Muscle layer of duodenum (tissue), 2 donors: ENCODE measurements around the gene SUN1.

Experiments used
- H3K27ac ChIP-seq: one replicate; pipeline ENCODE4 v1.7.0; 2013; ENCODE audit warnings: mild to moderate bottlenecking, low read length
- H3K27me3 ChIP-seq: one replicate; pipeline ENCODE4 v1.7.0; 2013; ENCODE audit warnings: low read depth, mild to moderate bottlenecking, control low read depth, low read length
- H3K36me3 ChIP-seq, 2 donors: one replicate each; pipeline ENCODE4 v1.7.0; 2013; ENCODE audit warnings: low read length in 2 of 2, control low read depth in 1 of 2, mild to moderate bottlenecking in 1 of 2; ENCODE audit not compliant: insufficient read depth in 2 of 2, control insufficient read depth in 1 of 2
- H3K4me1 ChIP-seq, 2 donors: one replicate each; pipeline ENCODE4 v1.7.0; 2013; ENCODE audit warnings: low read length in 2 of 2, mild to moderate bottlenecking in 2 of 2, control low read depth in 1 of 2, moderate library complexity in 1 of 2; ENCODE audit not compliant: insufficient read depth in 2 of 2, control insufficient read depth in 1 of 2
- H3K4me3 ChIP-seq, 2 donors: one replicate each; pipeline ENCODE4 v1.7.0; 2013; ENCODE audit warnings: low read length in 2 of 2, low read depth in 1 of 2, mild to moderate bottlenecking in 1 of 2
- H3K9me3 ChIP-seq, 2 donors: one replicate each; pipeline ENCODE4 v1.7.0; 2013; ENCODE audit warnings: low read length in 2 of 2, control low read depth in 1 of 2, mild to moderate bottlenecking in 1 of 2; ENCODE audit not compliant: control insufficient read depth in 1 of 2
- donor health status: healthy.

Gene SUN1

DNA sequence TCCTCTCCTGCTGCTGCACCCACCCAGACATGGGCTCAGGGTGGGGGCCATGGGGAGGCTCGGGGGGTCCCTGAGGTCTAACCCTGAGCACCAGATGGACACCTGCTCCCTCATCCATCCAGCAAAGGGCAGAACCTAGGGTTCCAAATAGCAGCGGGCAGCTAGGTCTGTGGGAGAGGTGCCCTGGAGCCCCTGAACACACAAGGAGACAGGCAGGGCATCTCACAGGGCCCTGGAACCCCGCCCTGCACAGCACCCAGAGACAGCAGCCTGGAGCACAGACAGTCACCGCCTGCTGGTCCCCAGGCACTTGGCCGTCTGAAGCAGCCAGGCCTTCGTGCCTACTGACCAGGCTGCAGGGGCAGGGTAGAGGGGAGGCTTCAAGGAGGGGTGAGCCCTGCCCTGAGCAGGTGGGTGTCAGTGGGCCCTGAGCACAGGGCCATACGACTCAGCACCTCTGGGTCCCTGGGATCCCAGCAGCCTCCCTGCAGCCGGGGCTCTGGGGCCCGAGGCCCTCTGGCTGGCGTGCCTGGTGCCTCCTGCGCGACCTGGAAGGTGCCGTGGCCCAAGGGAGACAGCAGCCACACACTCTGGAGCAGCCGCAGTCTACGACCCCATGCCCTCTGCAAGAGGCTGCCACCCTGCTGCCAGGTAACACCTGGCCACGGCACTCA, 82.4 kb downstream of the SUN1 start:
- H3K9me3 ChIP-seq: no peaks in the 10 kb centered on the region
- no peaks in the 10 kb centered on the region for H3K27me3 ChIP-seq
- H3K27ac ChIP-seq: no peak overlapping the region
- peaks cover 0 to 15% of the 10 kb centered on the region in 2 donors for H3K4me1 ChIP-seq
- H3K4me3 ChIP-seq: no peak overlapping the region
- H3K36me3 ChIP-seq: peaks cover 0 to 5% of the 10 kb centered on the region in 2 donors

DNA sequence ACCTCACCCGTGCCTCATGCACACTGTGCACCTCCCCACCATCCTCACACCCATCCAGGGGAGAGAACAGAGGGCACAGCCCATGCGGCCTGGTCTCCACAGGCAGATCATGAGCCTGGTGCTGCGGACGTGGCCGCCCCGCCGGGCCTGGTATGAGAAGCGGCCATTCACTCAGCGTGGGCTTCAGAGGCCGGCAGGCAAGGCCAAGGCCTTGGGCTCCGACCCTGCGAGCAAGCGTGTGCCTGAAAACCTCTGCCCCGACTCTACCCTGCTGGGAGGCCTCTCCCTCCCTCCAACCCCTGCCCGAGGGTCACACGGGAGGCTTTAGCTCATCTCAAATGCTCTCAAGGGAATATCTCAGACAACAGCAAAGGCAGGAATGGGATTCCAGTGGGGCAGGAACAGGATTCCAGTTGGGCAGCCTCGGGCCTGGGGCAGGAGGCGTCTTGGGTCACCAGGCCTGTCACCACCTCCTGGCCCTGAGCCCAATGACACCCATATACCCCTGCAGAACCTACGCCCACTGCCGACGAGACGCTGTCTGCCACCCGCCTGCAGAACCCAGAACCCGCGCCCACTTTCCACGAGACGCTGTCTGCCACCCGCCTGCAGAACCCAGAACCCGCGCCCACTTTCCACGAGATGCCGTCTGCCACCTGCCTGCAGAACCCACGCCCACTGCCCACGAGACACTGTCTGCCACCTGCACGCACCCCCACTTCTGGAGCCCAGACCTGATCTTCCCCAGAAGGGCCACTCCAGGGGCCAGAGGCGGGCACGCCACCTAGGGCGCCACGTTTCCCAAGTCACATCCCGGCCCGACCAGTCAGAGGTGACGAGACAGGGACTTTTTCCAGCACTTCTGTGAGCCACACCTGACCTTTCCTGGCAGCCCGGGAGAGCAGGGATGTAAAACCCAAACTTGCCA, 83.3 kb downstream of the SUN1 start:
- Histone ChIP-seq H3K9me3 (no peaks in the 10 kb centered on the region), H3K4me1 (peaks cover 0 to 8% of the 10 kb centered on the region in 2 donors), H3K4me3 (no peak overlapping the region), H3K36me3 (peaks cover 0 to 5% of the 10 kb centered on the region in 2 donors), H3K27ac (no peak overlapping the region), H3K27me3 (no peaks in the 10 kb centered on the region)

DNA sequence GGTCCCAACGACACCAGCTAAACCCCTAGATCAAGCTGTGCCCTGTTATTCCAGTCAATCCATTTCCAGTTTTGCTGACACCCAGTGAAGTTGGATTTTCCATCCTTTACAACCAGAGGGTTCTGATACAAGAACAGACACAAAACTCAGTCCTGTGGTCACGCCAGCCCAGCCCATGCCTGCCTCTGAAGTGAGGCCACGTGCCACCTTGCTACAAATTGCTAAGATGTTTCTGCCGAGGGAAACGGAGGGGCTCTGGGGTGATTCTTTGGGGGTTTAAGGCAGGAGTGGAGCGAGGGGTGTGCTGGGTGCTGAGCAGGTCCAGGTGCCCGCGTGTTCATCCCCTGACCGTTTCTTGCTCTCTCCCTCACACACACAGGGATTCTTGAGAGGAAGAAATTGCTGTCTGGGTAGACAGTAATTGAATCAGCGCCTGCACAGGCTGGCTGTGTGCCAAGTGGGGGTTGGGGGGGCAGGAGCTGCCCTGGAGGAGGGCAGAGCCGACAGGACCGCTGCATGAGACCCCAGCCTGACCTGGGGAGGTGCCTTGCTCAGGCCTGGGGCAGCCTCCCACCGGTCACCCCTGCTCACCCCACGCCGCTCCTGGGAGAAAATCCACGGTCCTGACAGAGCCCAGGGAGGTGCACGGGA, 84.1 kb downstream of the SUN1 start:
- Histone ChIP-seq H3K4me1 (peaks cover 0 to 8% of the 10 kb centered on the region in 2 donors), H3K9me3 (no peaks in the 10 kb centered on the region), H3K27me3 (no peaks in the 10 kb centered on the region), H3K4me3 (no peak overlapping the region), H3K27ac (no peak overlapping the region), H3K36me3 (peaks cover 0 to 5% of the 10 kb centered on the region in 2 donors)

- Histone ChIP-seq H3K4me3 (no peak overlapping the region), H3K27ac (no peak overlapping the region), H3K4me1 (peaks cover 0 to 14% of the 10 kb centered on the region in 2 donors)
Observed at GRCh38 chr7:917255-918117, 85.2 kb downstream of the SUN1 start.

DNA sequence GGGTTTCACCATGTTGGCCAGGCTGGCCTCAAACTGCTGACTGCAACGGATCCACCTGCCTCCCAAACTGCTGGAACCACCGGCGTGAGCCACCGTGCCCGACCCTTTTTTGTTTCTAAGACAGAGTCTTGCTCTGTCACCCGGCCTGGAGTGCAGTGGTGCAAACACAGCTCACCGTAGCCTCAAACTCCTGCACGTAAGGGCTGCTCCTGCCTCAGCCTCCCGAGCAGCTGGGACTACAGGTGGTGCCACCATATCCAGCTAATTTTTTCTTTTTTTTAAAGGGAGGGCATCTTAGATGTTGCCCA, 85.8 kb downstream of the SUN1 start:
- no peaks in the 10 kb centered on the region for H3K27me3 ChIP-seq
- no peaks in the 10 kb centered on the region for H3K9me3 ChIP-seq
- H3K4me3 ChIP-seq: no peak overlapping the region
- H3K27ac ChIP-seq: no peak overlapping the region
- peaks cover 0 to 5% of the 10 kb centered on the region in 2 donors for H3K36me3 ChIP-seq
- H3K4me1 ChIP-seq: peaks cover 0 to 14% of the 10 kb centered on the region in 2 donors

More at GRCh38 chr7:917255-918117, 85.2 kb downstream of the SUN1 start:
- H3K9me3 ChIP-seq: no peaks in the 10 kb centered on the region
- H3K36me3 ChIP-seq: peaks cover 0 to 5% of the 10 kb centered on the region in 2 donors
- no peaks in the 10 kb centered on the region for H3K27me3 ChIP-seq

GRCh38 chr7:918441-919113, 86.3 kb downstream of the SUN1 start:
- Histone ChIP-seq H3K4me3 (no peak overlapping the region), H3K4me1 (peaks cover 0 to 17% of the 10 kb centered on the region in 2 donors), H3K27me3 (no peaks in the 10 kb centered on the region), H3K36me3 (peaks cover 0 to 5% of the 10 kb centered on the region in 2 donors), H3K27ac (no peak overlapping the region), H3K9me3 (no peaks in the 10 kb centered on the region)

DNA sequence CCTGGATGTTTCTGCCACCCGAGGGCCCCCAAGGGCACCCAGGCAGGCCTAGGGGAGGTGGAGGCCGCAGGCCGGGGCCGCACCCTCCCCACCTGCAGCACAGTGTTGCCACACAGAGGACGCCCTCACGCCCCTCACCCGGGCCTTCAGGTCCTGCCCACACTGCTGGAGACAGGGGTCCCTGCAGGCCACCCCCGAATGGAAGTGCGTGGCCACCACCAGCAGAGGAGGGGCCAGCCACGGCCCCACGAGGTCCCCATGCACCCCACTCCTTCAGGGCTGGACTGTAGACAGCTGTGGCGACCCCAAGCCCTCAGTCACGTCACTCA, 86.8 kb downstream of the SUN1 start:
- peaks cover 0 to 5% of the 10 kb centered on the region in 2 donors for H3K36me3 ChIP-seq
- H3K4me1 ChIP-seq: peaks cover 0 to 22% of the 10 kb centered on the region in 2 donors
- no peak overlapping the region for H3K27ac ChIP-seq
- no peaks in the 10 kb centered on the region for H3K27me3 ChIP-seq
- no peaks in the 10 kb centered on the region for H3K9me3 ChIP-seq
- H3K4me3 ChIP-seq: no peak overlapping the region

GRCh38 chr7:919924-920341, 87.7 kb downstream of the SUN1 start:
- H3K4me3 ChIP-seq: no peak overlapping the region

GRCh38 chr7:920351-921070, 88.2 kb downstream of the SUN1 start:
- Histone ChIP-seq H3K4me1 (peaks cover 0 to 36% of the 10 kb centered on the region in 2 donors), H3K27ac (no peak overlapping the region), H3K36me3 (peaks cover 0 to 5% of the 10 kb centered on the region in 2 donors), H3K4me3 (no peak overlapping the region), H3K9me3 (no peaks in the 10 kb centered on the region), H3K27me3 (no peaks in the 10 kb centered on the region)

More at GRCh38 chr7:919924-920341, 87.7 kb downstream of the SUN1 start:
- Histone ChIP-seq H3K9me3 (no peaks in the 10 kb centered on the region), H3K27ac (no peak overlapping the region), H3K4me1 (peaks cover 0 to 30% of the 10 kb centered on the region in 2 donors), H3K27me3 (no peaks in the 10 kb centered on the region), H3K36me3 (peaks cover 0 to 5% of the 10 kb centered on the region in 2 donors)

DNA sequence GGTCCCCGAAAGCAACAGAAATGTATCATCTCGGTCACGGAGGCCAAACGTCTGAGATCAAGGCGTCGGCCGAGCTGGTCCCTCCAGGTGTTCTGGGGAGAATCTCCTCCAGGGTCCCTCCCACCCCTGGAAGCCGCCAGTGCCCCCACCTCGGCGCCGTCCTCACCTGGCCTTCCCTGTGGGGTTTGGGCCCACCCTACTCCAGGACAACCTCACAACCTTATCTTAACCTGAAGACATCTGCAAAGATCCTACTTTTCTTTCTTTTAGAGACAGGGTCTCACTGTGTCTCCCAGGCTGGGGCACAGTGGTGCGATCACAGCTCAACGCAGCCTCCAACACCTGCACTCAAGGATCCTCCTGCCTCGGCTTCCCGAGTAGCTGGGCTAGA, 88.8 kb downstream of the SUN1 start:
- H3K9me3 ChIP-seq: no peaks in the 10 kb centered on the region
- H3K36me3 ChIP-seq: peaks cover 0 to 5% of the 10 kb centered on the region in 2 donors
- H3K27ac ChIP-seq: no peak overlapping the region
- no peak overlapping the region for H3K4me3 ChIP-seq
- H3K27me3 ChIP-seq: no peaks in the 10 kb centered on the region
- H3K4me1 ChIP-seq: peaks cover 0 to 40% of the 10 kb centered on the region in 2 donors
